HG03139 (cell line): ENCODE results near the gene MARCHF2.

Experiments
- ATAC-seq: cut with Tn5 transposase; IDR thresholded peaks from one replicate; pipeline ENCODE4 v1.9.1; 2021; ENCODE audit not compliant: unreplicated experiment

MARCHF2 gene

DNA sequence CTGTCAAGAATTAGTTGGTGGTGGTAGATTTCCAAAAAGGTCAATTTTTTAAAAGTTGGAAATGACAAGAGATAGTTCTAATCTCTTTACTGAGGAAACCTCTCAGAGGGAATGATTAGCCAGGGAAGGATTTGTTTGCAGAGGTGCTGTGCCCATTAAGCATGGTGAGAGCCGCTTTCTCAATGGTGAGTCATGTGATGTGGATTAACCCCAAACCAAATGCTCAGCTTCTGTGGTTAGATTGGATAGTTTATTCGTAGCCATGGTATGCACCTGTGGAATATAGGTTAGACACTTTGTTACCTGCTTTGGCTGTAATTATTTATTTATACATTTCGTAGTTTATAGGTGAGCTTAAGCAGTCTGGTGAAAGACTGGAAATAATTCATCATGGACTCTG lies 38.8 kb downstream of the MARCHF2 start:
- no peak for ATAC-seq

DNA sequence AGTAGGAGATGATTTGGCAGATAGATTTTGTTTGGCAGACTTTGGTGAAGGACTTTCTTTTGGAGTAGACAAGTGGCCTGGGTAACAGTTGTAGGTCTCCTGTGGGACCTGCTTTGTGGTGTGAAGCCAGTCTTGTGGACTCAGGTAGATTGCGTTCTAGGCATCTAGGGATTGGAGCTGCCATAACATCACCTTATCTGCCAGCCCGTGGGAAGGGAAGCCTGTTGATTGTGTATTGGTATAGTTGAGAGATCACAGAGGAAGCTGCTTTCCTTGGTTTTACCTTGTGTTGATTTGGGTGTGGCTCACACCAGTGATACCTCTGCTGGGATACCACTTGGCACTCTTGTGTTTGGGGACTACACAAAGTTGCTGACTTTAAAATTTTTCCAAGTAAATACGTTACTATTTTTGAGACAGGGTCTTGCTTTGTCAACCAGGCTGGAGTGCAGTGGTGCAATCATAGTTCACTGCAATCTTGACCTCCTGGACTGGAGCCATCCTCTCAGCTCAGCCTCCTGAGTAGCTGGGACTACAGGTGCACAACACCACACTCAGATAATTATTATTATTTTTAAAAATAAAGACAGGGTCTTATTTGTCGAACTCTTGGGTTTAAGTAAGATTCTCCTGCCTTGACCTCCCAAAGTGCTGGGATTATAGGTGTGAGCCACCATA lies 39.5 kb downstream of the MARCHF2 start:
- ATAC-seq: no peak

DNA sequence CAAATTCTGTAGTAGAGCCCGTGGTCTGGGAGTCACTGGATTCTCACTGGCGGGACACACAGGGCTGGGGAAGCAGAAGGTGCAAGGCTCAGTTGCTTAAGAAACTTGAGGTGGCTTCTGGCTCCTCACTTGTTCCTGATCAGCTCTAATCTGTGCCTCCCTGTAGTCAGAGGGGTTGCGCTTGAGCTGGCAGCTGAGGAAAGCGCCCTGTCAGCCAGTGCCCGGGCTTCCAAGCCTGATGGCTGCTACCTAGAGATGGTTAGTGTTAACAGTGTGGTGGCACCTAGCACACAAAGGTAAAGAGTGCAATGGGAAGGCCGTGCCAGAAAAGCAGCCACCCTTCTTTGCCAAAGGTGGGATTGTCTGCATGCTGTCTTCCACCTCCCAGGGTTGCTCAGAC lies 40.5 kb downstream of the MARCHF2 start:
- ATAC-seq: no peak

DNA sequence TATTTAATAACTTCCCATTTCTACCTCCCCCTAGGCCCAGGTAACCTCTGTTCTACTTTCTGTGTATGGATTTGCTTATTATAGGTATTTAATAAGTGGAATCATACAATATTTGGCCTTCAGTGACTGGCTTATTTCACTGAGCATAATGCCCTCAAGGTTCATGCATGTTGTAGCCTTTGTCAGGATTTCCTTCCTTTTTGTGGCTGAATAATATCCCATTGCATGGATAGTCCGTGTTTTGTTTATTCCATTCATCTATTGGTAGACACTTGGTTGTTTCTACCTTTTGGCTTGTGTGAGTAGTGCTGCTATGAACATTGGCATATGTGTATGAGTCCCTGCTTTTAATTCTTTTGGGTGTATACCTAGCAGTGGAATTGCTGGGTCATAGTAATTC lies 41.1 kb downstream of the MARCHF2 start:
- no peak for ATAC-seq

DNA sequence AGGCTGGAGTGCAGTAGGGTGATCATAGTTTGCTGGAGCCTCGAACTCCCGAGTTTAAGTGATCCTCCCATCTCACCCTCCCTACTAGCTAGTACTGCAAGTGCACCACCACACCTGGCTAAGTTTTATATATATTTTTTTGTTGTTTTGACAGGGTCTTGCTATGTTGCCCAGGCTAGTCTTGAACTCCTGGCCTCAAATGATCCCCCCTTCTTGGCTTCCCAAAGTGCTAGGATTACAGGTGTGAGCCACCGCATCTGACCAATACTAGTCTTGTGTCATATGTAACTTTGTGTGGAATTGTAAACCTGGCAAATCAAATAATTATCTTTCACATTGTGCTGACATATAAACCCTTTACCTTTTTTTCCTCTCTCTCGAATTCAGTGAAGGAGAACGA lies 41.9 kb downstream of the MARCHF2 start:
- ATAC-seq: no peak

DNA sequence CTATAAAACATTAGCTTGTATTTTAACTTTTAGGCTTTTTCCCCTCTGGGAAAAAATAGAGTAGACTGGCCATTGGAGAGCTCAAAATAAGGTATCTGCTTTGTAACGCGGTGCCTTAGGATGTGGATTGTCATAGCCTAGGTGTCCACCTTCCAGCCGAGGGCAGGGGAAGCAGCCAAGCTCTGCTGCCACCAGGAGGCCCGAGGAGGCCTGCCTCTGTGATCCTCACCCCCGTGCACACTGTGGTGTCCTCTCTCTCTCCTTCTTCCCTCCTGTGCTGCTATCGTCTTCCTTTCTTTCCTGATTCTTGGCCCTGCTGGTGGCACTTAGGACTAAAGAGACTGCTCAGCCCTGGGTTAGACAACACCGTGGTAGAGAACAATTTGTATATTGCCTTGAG lies 43.0 kb downstream of the MARCHF2 start:
- ATAC-seq: no peak

DNA sequence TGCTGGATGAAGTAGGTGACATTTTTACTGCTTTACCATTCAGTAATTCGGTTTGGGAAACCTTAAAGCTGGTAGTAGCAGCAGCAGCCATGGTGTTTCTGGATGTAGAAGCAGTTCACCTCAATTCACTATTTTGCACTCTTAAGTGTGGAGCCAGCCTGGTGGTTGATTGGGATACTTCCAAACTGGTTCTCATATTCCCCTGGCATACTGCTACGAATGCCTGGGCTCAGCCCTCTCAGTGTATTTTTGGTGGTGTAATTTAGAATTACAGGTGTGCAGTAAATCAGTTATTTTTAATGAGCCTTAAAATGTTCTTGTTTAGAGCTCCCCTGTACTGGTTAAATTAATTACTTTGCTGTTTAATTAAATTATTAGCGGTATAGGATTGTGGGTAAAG lies 44.1 kb downstream of the MARCHF2 start:
- no peak for ATAC-seq

DNA sequence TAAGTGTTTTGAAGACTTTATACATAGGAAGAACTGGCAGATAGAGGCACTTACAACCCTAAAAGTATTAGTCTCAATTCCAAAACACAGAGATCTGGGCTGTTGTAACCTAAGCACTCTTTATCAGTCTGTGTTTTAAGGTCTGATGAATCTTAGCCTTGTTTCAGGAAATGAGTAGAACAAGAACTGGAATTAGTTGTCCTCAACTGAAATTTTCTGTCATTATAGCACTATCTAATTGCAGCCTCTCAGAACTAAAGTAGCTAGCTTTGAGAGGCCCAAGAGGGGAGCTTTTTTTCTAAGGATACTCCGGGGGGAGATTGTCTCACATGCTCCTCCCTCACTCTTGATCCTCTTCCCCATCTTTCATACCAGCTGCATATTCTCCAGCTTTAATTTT lies 44.7 kb downstream of the MARCHF2 start:
- no peak for ATAC-seq

DNA sequence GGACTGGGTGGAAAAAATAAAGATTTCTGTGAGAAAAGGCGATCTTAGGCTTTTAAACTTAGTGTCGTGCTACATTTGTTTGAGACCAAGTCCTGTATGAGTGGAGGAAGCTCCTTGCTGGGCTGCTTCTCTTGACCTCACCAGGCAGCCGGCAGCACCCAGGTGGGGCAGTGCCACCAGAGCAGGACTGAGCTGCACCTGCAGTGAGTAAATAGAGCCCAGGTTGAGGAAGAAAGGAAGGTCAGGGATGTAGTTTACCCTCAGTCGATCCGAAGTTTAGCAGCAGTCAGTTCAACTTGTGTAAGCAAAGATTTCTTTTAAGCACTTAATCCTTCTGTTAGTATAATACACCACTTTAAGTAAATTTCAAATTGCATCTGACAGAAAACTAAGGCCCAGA lies 45.3 kb downstream of the MARCHF2 start:
- no peak for ATAC-seq

DNA sequence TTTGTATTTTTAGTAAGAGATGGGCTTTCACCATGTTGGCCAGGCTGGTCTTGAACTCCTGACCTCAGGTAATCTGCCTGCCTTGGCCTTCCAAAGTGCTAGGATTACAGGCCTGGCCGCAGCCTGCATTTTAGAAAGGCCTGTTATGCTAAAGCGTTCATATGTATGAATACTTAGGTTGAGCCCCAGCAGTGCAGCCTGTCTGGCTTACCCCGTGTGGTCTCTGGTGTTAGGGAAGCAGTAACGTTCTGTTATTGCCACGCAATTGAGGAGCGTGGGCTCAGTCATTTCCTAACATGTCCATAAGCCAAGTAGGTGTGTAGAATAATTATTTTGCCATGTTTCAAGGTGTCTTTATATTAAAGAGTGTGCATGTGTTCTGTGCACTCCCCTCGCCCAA lies 46.0 kb downstream of the MARCHF2 start:
- no peak for ATAC-seq

DNA sequence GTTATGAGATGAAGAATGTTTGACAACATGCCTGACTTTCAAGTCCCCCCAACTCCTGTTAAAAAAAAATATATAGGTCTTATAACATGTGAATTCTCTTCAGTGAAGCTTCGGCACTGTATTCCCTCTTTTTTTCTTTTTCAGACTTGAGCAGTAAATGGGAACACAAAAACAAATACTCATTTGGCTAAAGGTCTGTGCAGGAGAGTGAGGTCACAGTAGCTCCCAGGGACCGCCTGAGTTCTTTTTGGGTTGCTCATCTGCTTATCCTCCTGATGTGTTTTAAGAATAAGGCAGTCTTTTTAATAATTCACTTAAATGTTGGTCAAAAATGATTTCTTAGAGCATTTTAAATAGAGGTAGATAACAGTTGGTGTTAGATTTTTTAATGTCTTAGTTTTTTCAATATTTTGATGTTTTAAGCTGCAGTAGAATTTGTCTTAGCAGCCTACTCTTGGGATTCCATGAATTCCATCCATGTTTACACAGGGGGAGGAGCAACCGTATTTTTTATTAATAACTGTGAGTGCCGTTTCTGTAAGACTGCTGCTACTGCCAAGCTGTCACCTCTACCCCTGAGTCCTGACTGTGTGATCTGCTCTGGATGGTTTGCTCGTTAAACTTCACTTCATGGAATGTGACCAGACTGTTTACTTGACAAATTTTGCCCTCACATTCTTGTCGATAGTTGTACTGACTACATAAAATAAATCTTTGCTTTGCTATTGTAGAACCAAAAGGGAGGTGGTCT lies 46.6 kb downstream of the MARCHF2 start:
- ATAC-seq: no peak

DNA sequence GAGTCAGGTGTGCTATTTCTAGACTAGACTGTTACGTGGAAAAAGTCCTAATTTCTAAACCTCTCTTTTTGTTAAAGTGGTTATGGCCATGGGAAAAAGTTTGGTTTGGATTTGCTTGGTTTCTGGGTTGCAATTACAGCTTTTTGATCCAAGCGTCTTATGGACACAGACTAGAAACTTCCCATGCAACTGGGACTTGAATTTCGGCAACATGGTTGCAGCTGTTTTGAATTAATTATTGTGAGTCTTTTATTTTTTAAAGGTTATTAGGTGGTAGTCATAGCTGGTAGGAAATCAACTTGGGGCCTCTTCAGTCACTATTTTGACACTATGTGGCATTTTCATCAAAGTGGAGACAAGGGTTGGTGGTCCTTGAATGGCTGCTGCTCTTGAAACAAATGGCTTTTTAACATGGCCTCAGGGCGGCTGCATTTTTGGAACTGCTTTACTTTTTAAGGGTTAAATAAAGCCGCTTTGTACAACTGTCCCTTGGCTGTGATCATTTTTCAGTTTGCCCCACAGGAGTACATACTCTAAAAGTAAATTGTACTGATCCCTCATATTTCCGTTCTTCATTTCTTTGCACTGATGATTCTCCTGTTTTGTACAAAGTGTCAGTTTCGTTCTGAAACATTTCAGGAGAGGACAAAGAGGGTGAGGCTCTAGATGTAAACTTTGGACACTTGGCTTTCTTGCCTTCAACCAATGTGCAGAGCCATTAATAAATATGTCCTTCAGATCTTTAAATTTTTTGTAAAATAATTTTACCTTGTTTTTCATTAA lies 47.6 kb downstream of the MARCHF2 start:
- no peak for ATAC-seq

DNA sequence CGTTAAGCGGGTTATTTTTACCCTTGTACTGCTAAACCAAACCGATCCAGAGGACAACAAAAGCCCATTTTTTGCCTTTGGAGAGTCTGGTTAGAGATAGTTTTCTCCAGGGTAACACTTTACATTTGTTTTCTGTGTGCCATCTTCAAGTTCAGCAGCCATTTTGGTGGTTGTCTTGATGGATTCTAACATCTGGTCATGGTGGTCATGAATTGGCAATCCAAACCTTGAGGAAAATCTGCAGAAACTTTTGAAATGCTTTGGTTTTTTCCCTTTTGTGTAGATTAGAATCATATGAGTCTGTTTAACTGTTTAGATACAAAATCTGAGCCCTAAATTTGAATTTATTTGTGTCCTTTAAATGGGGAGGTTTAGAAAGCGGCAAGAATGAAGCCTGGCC lies 48.3 kb downstream of the MARCHF2 start:
- no peak for ATAC-seq

DNA sequence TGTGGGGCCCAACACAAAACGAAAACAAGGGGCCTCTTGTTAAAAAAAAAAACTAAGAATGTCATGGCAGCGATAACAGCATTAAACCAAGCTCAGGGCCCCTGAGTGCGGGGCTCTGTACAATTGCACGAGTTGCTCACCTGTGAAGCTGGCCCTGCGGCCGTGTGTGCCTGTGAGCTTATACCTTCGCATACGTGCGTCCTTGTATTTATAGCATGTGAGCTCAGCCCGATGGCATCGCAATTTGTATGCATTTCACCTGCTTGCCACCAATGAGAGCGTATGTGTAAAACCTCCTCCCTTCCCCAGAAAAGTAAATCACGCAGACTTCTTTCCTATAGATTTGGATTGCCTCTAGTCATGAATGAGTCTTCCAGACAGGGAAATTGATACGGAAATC lies 48.8 kb downstream of the MARCHF2 start:
- ATAC-seq: no peak

DNA sequence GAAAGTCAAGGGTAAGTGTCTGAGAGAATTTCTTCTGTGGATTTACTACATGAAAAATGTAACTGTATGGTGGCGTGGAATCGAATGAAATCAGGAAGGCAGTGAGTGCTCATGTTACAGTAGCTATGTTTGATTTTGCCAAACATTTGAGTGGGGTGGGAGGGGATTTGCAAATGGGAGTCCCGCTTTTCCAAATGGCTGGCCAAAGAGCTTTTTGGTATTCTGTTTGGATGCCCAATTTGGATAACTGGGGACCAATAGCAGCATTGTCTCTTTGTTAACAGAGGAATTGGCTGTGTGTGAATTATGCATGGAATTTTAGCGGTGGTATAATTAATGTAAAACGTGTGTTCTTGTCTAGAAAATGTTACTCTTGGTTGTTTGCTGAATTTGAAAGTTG lies 49.5 kb downstream of the MARCHF2 start:
- ATAC-seq: no peak

DNA sequence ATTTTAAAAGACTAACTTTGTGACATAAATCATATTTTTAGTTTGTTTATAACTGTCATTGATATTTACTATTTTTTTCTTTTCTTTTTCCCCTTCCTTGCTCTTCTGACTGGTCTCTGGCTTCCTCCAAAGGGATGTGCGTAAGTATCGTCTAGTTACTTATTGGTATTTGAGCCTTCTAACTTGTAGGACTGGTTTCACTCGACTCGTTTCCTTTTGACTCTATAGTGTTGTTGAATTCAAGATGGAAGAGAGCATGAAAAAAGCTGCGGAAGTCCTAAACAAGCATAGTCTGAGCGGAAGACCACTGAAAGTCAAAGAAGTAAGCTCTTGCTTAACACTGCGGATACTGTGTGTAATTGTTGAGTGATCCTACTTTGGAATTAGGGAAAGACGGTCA lies 50.3 kb downstream of the MARCHF2 start:
- ATAC-seq: no peak

DNA sequence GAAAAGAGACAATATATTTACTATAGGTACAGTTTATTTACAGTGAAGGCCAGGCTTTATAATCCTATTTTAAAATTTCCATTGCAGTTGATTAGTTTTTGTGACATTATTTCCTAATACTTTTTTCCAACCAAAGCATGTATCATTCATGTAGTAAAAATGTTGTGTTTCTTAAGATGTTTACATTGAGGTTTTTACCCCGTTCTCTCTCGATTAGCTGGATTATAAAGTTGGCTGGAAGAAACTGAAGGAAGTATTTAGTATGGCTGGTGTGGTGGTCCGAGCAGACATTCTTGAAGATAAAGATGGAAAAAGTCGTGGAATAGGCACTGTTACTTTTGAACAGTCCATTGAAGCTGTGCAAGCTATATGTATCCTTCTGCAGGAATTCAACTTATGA lies 52.9 kb downstream of the MARCHF2 start:
- ATAC-seq: no peak

DNA sequence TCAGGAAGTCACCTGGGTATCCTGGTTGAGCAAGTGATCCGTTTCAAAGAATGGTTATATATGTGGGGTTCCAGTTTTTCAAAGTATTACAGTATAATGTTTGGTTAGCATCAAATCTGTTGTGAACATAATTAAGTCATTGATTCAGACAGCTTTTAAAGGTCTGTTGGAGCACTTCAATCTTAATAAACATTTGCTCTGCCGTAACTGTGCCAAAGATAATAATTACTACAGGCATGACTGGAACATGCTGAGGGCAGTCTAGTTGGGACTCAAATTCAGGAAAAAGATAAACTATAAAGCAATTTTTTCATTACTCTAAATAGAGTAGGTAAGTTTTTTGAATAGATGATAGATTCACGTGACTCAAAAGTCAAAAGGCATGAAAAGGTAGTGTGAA lies 55.0 kb downstream of the MARCHF2 start:
- ATAC-seq: no peak

DNA sequence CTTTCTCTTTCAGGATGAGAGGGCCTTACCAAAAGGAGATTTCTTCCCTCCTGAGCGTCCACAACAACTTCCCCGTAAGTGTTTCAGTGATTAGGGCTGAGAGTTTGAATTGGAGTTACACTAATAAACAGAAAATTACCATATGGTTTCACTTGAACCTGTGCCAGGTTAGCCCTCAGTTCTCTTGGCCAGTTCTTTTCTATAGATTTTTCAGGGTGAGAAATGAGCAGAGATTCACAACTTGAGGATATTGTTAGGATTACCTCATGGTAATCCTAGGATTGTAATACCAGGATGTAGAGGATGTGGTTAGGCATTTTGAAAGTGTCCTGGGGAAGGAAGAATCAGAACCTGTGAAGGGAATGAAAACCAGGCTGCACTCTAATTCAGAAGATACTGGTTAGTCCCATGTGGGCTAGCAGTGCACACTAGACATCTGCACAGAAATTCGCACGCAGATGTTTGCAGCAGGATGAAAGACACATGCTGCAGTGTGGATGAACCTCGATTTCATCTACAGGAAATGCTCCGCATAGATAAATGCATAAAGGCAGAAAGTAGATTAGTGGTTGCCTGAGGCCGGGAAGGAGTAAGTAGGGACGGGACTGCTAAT lies 55.8 kb downstream of the MARCHF2 start:
- ATAC-seq: no peak

DNA sequence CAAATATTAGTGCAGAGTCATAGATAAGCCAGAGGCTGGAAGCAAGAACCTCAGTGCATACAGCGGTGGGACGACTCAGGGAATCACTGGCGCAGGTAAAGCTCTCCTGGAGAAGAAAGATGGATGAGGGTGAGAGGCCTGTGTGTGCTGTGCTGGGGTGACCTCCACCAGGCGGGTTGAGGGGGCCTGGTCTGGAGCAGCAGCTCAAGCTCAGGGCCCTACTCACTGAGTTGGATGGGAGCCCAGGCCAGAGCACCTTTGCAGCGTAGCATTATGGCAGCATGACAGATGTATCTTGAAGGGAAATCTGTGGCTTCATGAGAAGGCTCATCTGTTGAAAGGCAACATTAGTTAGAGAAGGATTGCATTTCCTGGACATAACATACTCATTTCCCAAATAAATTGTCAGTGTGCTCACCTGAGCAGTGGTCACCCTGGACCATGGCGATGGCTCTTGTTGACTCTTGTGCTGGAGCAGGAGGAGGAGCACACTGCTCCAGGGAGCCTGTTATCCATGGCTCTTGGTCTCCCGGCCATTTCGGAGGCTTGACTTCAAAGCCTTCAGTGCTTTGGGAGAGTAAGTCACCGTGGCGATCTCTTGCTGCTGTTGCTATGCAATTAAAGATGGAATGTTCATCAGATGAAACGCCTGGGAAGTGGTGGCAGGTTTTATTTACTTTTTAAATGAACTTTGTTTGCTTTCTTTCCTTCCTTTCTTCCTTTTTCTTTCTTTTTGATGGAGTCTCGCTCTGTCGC lies 56.7 kb downstream of the MARCHF2 start:
- no peak for ATAC-seq
